Neural progenitor cell (in vitro differentiated cells): ENCODE data around the gene RGMA.

ENCODE experiments used
- CTCF ChIP-seq: fragments of 200-600 bp; sonication (generic); IDR thresholded peaks from 2 replicates; pipeline ENCODE4 v1.5.1; 2017; ENCODE audit warnings: antibody characterized with exemption, mild to moderate bottlenecking
- EZH2 ChIP-seq: fragments of 200-600 bp; sonication (generic); IDR thresholded peaks from 2 replicates; pipeline ENCODE4 v1.6.1; 2017; ENCODE audit warnings: antibody characterized with exemption, mild to moderate bottlenecking, moderate library complexity
- EZH2phosphoT487 ChIP-seq: fragments of 200-600 bp; sonication (generic); IDR thresholded peaks from 2 replicates; pipeline ENCODE4 v1.6.1; 2017; ENCODE audit warnings: antibody characterized with exemption

GRCh38 chr15:93057618-93058017 lies 31.4 kb downstream of the RGMA start:
- no peak for TF ChIP-seq EZH2phosphoT487
- TF ChIP-seq CTCF: no peak
- TF ChIP-seq EZH2: no peak
